Liver (tissue), 9 donors: ENCODE measurements around the gene KCP. TPM values are rescaled to one million over a fixed set of nuclear protein-coding genes. Genes with fewer than 3 reads are reported as not detected.

Experiments
- DNase-seq: peaks from one replicate; pipeline ENCODE4 v3.0.0-alpha.2; 2017; ENCODE audit warnings: low spot score
- H3K27ac ChIP-seq, 2 donors: one replicate each; pipeline ENCODE4 v1.7.0; 2013; ENCODE audit warnings: inconsistent platforms in 2 of 2, low read length in 2 of 2, control low read depth in 1 of 2, low read depth in 1 of 2, mild to moderate bottlenecking in 1 of 2
- H3K27me3 ChIP-seq, 4 donors: one replicate each; pipeline versions ENCODE4 v1.6.1 to v1.7.0; 2013; ENCODE audit warnings: low read length in 3 of 4, inconsistent platforms in 1 of 4, mild to moderate bottlenecking in 1 of 4, moderate library complexity in 1 of 4; ENCODE audit not compliant: control insufficient read depth in 4 of 4, insufficient read depth in 4 of 4
- H3K36me3 ChIP-seq, 4 donors: one replicate each; pipeline versions ENCODE4 v1.6.1 to v1.7.0; 2013; ENCODE audit warnings: low read length in 3 of 4, mild to moderate bottlenecking in 3 of 4, low read depth in 1 of 4, moderate library complexity in 1 of 4; ENCODE audit not compliant: control insufficient read depth in 4 of 4, insufficient read depth in 3 of 4
- H3K4me1 ChIP-seq, 4 donors: one replicate each; pipeline versions ENCODE4 v1.6.1 to v1.7.0; 2013; ENCODE audit warnings: low read length in 3 of 4, mild to moderate bottlenecking in 3 of 4, moderate library complexity in 1 of 4; ENCODE audit not compliant: control insufficient read depth in 4 of 4, insufficient read depth in 4 of 4
- H3K4me3 ChIP-seq, 3 donors: one replicate each; pipeline versions ENCODE4 v1.6.1 to v1.7.0; 2013; ENCODE audit warnings: low read length in 3 of 3, control low read depth in 1 of 3, low read depth in 1 of 3, mild to moderate bottlenecking in 1 of 3
- H3K9ac ChIP-seq, 2 donors: one replicate each; pipeline ENCODE4 v1.7.0; 2013; ENCODE audit warnings: low read length in 2 of 2, mild to moderate bottlenecking in 2 of 2, moderate library complexity in 2 of 2, control low read depth in 1 of 2, low read depth in 1 of 2
- H3K9me3 ChIP-seq, 4 donors: one replicate each; pipeline versions ENCODE4 v1.6.1 to v1.7.0; 2013; ENCODE audit warnings: low read length in 3 of 4; ENCODE audit not compliant: control insufficient read depth in 4 of 4
- EGR1 ChIP-seq, 2 donors: IDR thresholded peaks; 2 replicates each; pipeline ENCODE4 v1.6.1; 2016 to 2018; ENCODE audit warnings: antibody characterized with exemption in 2 of 2, low read depth in 2 of 2
- FOXA1 ChIP-seq: IDR thresholded peaks from 2 replicates; pipeline ENCODE4 v1.6.1; 2016; ENCODE audit warnings: antibody characterized with exemption
- FOXA2 ChIP-seq: IDR thresholded peaks from 2 replicates; pipeline ENCODE4 v1.6.1; 2016; ENCODE audit warnings: antibody characterized with exemption
- GABPA ChIP-seq, 2 donors: IDR thresholded peaks in 1 of 2; conservative IDR thresholded peaks in 1 of 2; 2 replicates each; pipeline ENCODE4 v1.6.1; 2016; ENCODE audit warnings: antibody characterized with exemption in 2 of 2, mild to moderate bottlenecking in 1 of 2, moderate library complexity in 1 of 2
- HNF4A ChIP-seq, 2 donors: conservative IDR thresholded peaks; 2 replicates each; pipeline ENCODE4 v1.6.1; 2016; ENCODE audit warnings: antibody characterized with exemption in 2 of 2, mild to moderate bottlenecking in 2 of 2
- HNF4G ChIP-seq: IDR thresholded peaks from 2 replicates; pipeline ENCODE4 v1.6.1; 2016; ENCODE audit warnings: antibody characterized with exemption
- JUND ChIP-seq, 2 donors: IDR thresholded peaks; 2 replicates each; pipeline ENCODE4 v1.6.1; 2016; ENCODE audit warnings: antibody characterized with exemption in 2 of 2
- NR2F2 ChIP-seq: IDR thresholded peaks from 2 replicates; pipeline ENCODE4 v1.6.1; 2016; ENCODE audit warnings: antibody characterized with exemption
- RAD21 ChIP-seq, 2 donors: IDR thresholded peaks; 2 replicates each; pipeline ENCODE4 v1.6.1; 2016; ENCODE audit warnings: antibody characterized with exemption in 2 of 2, mild to moderate bottlenecking in 2 of 2
- RXRA ChIP-seq, 2 donors: IDR thresholded peaks; 2 replicates each; pipeline ENCODE4 v1.6.1; 2017 to 2018; ENCODE audit warnings: antibody characterized with exemption in 2 of 2, mild to moderate bottlenecking in 1 of 2
- SP1 ChIP-seq: IDR thresholded peaks from 2 replicates; pipeline ENCODE4 v1.6.1; 2018; ENCODE audit warnings: antibody characterized with exemption, mild to moderate bottlenecking
- TAF1 ChIP-seq: conservative IDR thresholded peaks from 2 replicates; pipeline ENCODE4 v1.6.1; 2016; ENCODE audit warnings: antibody characterized with exemption, mild to moderate bottlenecking
- YY1 ChIP-seq: IDR thresholded peaks from 2 replicates; pipeline ENCODE4 v1.6.1; 2016; ENCODE audit warnings: antibody characterized with exemption, mild to moderate bottlenecking
- WGBS: extraction: QIAGEN DNeasy Blood & Tissue Kit; methylation state at CpG from one replicate; pipeline ENCODE4 v1.1.7; 2013; 5-methylcytosine and 5-hydroxymethylcytosine counted together
- polyA plus RNA-seq, 2 donors: library from polyadenylated mRNA; stranded (reverse) in 1 of 2; unstranded in 1 of 2; fragments of 200-250 nt in 1 of 2; fragments of >200 nt in 1 of 2; fragmentation: Nextera tagmentation in 1 of 2; extraction: Ambion mirVana in 1 of 2; gene quantifications; one replicate each; pipeline versions ENCODE4 v1.2.1 to v1.2.3, GENCODE V29; 2013 to 2015
- total RNA-seq, 2 donors: library from RNA; depleted of rRNA; stranded (reverse); fragments of >200 nt; gene quantifications; one replicate each; pipeline ENCODE4 v1.2.3, GENCODE V29; 2014
- TF ChIP-seq, protein P1 (sequence below): IDR thresholded peaks from 2 replicates; pipeline ENCODE4 v1.6.1; 2016; ENCODE audit warnings: antibody characterized with exemption
- TF ChIP-seq, protein P2 (sequence below): IDR thresholded peaks from 2 replicates; pipeline ENCODE4 v1.6.1; 2016; ENCODE audit warnings: antibody characterized with exemption
- TF ChIP-seq, protein P3 (sequence below): IDR thresholded peaks from 2 replicates; pipeline ENCODE4 v1.6.1; 2016; ENCODE audit warnings: antibody characterized with exemption, mild to moderate bottlenecking
- TF ChIP-seq, protein P4 (sequence below): IDR thresholded peaks from 2 replicates; pipeline ENCODE4 v1.6.1; 2016; ENCODE audit warnings: antibody characterized with exemption
- TF ChIP-seq, protein P5 (sequence below): fragments of 150-350 bp; IDR thresholded peaks from 2 replicates; pipeline ENCODE4 v1.5.1; 2017; ENCODE audit warnings: improper control_type of control experiment, low read depth, low read length; ENCODE audit not compliant: missing input control
- donor health status: healthy.
- donor health status: healthy.
- donor health status: healthy.
- donor health status: healthy.
- donor health status: healthy.

Gene KCP
- total and polyA plus RNA-seq, 4 donors = 0.02 to 0.08 (median 0.05) TPM; not detected in 1

DNA sequence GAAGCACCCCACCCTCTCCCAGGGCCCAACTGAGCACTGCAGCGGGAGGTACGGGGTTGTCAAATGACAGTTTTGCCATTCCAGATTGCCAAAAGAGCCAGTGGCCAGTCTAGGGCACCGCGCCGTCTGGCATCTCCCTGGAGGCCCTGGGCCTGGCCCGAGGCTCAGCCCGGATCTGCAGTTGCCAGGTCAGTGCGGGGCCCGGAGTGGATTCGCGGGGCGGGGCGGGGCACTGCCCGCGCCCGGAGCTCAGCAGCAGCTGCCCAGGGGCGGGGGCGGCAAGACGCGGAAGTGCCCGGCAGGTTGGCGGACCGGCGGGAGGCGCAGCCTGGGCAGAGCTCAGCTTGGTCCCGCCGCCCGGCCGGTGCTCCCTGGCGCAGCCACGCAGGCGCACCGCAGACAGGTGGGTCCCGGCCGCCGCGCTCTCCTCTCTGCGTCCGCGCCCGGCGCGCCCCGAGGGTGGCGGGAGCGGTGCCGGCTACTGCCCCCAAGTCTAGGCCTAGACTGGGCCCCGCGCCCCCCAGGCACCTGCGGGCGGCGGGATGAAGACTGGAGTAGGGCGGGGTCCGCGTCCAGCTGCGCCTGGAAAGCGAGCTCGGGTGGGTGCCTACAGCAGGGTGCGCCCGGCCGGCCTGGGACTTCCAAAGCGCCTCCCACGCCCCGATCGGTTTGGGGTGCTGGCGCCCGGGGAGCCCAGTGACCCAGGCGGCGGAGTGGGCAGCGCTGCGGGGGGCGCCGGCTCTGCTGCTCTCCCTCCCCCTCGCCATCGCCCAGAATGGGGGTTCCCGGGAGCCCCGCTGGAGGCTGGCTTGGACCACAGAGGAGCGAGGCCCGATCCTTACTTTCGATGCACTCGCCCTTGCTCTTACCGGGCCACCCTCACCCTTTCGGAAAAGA, 27.4 kb upstream of the KCP start, which contains the start of gene IRF5:
IRF5 (plus strand) TSS at position 281 of the 897 bp plus-strand sequence. CDS start 4,155 bp downstream, outside the sequence.
- TF ChIP-seq, protein P1, sequence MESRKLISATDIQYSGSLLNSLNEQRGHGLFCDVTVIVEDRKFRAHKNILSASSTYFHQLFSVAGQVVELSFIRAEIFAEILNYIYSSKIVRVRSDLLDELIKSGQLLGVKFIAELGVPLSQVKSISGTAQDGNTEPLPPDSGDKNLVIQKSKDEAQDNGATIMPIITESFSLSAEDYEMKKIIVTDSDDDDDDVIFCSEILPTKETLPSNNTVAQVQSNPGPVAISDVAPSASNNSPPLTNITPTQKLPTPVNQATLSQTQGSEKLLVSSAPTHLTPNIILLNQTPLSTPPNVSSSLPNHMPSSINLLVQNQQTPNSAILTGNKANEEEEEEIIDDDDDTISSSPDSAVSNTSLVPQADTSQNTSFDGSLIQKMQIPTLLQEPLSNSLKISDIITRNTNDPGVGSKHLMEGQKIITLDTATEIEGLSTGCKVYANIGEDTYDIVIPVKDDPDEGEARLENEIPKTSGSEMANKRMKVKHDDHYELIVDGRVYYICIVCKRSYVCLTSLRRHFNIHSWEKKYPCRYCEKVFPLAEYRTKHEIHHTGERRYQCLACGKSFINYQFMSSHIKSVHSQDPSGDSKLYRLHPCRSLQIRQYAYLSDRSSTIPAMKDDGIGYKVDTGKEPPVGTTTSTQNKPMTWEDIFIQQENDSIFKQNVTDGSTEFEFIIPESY = no peak
- TF ChIP-seq NR2F2 (no peak), GABPA (IDR thresholded peaks at IDR 0.05 in 1 of 2, conservative IDR thresholded peaks at IDR 0.05 in 1 of 2) (no peak), FOXA2 (no peak), EGR1 (IDR thresholded peaks at IDR 0.05; ENCODE audit: low read depth in 2 of 2) (no peak), YY1 (no peak), HNF4G (no peak), RXRA (IDR thresholded peaks at IDR 0.05) (no peak), JUND (IDR thresholded peaks at IDR 0.05) (no peak), HNF4A (conservative IDR thresholded peaks at IDR 0.05) (no peak), SP1 (no peak), RAD21 (IDR thresholded peaks at IDR 0.05) (no peak), FOXA1 (no peak), TAF1 (no peak)
- TF ChIP-seq, protein P2, sequence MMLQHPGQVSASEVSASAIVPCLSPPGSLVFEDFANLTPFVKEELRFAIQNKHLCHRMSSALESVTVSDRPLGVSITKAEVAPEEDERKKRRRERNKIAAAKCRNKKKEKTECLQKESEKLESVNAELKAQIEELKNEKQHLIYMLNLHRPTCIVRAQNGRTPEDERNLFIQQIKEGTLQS = no peak
- TF ChIP-seq, protein P3, sequence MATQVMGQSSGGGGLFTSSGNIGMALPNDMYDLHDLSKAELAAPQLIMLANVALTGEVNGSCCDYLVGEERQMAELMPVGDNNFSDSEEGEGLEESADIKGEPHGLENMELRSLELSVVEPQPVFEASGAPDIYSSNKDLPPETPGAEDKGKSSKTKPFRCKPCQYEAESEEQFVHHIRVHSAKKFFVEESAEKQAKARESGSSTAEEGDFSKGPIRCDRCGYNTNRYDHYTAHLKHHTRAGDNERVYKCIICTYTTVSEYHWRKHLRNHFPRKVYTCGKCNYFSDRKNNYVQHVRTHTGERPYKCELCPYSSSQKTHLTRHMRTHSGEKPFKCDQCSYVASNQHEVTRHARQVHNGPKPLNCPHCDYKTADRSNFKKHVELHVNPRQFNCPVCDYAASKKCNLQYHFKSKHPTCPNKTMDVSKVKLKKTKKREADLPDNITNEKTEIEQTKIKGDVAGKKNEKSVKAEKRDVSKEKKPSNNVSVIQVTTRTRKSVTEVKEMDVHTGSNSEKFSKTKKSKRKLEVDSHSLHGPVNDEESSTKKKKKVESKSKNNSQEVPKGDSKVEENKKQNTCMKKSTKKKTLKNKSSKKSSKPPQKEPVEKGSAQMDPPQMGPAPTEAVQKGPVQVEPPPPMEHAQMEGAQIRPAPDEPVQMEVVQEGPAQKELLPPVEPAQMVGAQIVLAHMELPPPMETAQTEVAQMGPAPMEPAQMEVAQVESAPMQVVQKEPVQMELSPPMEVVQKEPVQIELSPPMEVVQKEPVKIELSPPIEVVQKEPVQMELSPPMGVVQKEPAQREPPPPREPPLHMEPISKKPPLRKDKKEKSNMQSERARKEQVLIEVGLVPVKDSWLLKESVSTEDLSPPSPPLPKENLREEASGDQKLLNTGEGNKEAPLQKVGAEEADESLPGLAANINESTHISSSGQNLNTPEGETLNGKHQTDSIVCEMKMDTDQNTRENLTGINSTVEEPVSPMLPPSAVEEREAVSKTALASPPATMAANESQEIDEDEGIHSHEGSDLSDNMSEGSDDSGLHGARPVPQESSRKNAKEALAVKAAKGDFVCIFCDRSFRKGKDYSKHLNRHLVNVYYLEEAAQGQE = no peak
- TF ChIP-seq, protein P4, sequence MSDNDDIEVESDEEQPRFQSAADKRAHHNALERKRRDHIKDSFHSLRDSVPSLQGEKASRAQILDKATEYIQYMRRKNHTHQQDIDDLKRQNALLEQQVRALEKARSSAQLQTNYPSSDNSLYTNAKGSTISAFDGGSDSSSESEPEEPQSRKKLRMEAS = no peak
- TF ChIP-seq, protein P5, sequence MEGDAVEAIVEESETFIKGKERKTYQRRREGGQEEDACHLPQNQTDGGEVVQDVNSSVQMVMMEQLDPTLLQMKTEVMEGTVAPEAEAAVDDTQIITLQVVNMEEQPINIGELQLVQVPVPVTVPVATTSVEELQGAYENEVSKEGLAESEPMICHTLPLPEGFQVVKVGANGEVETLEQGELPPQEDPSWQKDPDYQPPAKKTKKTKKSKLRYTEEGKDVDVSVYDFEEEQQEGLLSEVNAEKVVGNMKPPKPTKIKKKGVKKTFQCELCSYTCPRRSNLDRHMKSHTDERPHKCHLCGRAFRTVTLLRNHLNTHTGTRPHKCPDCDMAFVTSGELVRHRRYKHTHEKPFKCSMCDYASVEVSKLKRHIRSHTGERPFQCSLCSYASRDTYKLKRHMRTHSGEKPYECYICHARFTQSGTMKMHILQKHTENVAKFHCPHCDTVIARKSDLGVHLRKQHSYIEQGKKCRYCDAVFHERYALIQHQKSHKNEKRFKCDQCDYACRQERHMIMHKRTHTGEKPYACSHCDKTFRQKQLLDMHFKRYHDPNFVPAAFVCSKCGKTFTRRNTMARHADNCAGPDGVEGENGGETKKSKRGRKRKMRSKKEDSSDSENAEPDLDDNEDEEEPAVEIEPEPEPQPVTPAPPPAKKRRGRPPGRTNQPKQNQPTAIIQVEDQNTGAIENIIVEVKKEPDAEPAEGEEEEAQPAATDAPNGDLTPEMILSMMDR = no peak
- peak within 1 kb of the TSS; percentile 51 to 80 (median 57) for H3K4me3 ChIP-seq
- H3K9me3 ChIP-seq = no peaks in the 10 kb centered on the region
- no peaks in the 10 kb centered on the region for H3K36me3 ChIP-seq
- peak within 1 kb of the TSS in 1 of 2 donors; percentile 57 for H3K9ac ChIP-seq
- DNase-seq = peak; percentile 33
- no peaks in the 10 kb centered on the region for H3K27me3 ChIP-seq
- H3K27ac ChIP-seq = peak within 1 kb of the TSS; percentile 19 to 28
- 1% methylated on average over 83 of the region's 83 CpGs for WGBS
- peaks cover 8 to 42% (median 24%) of the 10 kb centered on the region in 4 donors for H3K4me1 ChIP-seq
